ENCODE results near the gene LHX4.

Gene LHX4

DNA sequence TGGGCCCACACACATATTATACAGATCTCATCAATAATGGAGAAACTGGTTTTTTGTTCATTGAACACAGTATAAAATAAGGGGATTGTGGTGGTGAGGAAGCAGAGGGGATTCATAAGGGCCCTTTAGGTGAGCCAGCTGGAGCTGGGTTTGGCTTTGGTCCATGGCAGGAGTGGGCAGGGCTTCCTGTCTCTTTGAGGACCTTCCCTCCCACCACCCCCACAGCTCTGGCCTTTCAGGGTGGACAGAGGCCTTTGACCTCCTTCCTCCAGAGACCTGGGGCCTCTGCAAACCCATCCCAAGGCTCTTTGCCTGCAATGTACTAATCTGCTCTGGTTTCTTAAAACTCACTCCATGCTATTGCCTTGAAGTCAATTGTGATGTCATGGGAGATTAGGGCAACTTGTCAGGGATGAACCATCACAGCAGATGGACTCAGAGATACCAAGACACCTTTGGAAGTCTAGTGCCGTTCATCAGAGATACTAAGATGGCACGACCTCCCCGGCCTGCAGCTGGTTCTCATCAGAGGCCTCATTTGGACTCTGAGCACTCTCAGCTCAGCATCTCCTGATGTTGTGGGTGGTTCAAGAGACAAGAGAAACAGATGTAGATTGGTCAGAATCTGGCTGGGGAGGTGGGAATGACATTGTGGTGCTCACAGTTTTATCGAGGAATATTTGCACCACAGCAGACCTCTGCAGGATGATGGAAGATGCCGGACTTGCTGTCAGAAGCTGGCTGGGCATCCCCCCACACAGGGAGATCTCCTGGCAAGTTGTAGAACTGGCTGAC, 37.9 kb downstream of the LHX4 start:
- Histone ChIP-seq H3K27me3 (replicated peaks in 2 of 5; ENCODE audit: control insufficient read depth in 4 of 5, insufficient read depth in 5 of 5, low read length in 4 of 5) (peaks cover 0 to 2% (median 0%) of the 10 kb centered on the region in 5 experiments), H3K36me3 (ENCODE audit: control insufficient read depth in 4 of 4, insufficient read depth in 4 of 4, low read length in 3 of 4) (peaks cover 0 to under 1% (median under 1%) of the 10 kb centered on the region in 4 experiments), H3K4me1 (ENCODE audit: control extremely low read depth in 1 of 4, control insufficient read depth in 4 of 4, insufficient read depth in 4 of 4, low read length in 3 of 4) (no peaks in the 10 kb centered on the region), H3K27ac (ENCODE audit: insufficient read depth in 1 of 2, low read depth in 1 of 2, low read length in 2 of 2, poor library complexity in 1 of 2, severe bottlenecking in 2 of 2) (no peak overlapping the region), H3K4me3 (ENCODE audit: control insufficient read depth in 1 of 7, extremely low read depth in 1 of 7, insufficient read depth in 4 of 7, low read depth in 2 of 7, low read length in 6 of 7) (no peak overlapping the region), H3K9me3 (ENCODE audit: control extremely low read depth in 1 of 5, control insufficient read depth in 4 of 5, insufficient read depth in 2 of 5, low read depth in 1 of 5, low read length in 4 of 5) (no peaks in the 10 kb centered on the region)
- CTCF ChIA-PET: interaction anchor here (0.9 to 1.1 kb wide), 2 partner anchors 96 to 162 kb away, joined by 3 read pairs; no protein-coding TSS in a partner anchor
- POLR2A ChIA-PET: no interaction called here
- DNase-seq: no peak
- 86% methylated on average over 5 of the region's 5 CpGs for WGBS (ENCODE audit: insufficient coverage)

DNA sequence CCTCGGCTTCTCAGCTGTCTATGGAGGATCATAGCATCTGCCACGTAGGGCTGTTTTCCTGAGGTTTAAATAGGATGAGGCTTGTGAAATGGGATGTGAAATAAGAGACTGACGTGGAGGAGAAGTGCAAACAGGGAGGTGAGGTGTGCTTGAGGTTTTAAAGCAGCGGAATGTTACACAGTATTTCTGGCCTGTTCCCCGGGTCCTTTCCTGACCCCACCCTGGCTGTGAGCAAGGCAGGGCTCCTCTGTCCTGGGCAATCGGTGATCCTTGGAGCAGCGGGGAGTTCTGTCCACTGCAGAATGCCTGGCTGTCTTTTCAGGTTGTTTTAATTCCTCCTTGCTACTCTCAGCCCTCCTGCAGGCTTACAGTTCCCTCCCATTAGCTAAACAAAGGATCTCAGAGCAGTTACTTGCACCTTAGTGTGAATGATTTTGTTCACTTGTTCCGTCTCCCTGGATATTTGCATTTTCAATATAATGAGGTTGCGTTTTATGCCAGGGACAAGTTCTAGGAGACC, 38.6 kb downstream of the LHX4 start:
- Histone ChIP-seq H3K27ac (ENCODE audit: insufficient read depth in 1 of 2, low read depth in 1 of 2, low read length in 2 of 2, poor library complexity in 1 of 2, severe bottlenecking in 2 of 2) (no peak overlapping the region), H3K9me3 (ENCODE audit: control extremely low read depth in 1 of 5, control insufficient read depth in 4 of 5, insufficient read depth in 2 of 5, low read depth in 1 of 5, low read length in 4 of 5) (no peaks in the 10 kb centered on the region), H3K4me3 (ENCODE audit: control insufficient read depth in 1 of 7, extremely low read depth in 1 of 7, insufficient read depth in 4 of 7, low read depth in 2 of 7, low read length in 6 of 7) (no peak overlapping the region), H3K27me3 (replicated peaks in 2 of 5; ENCODE audit: control insufficient read depth in 4 of 5, insufficient read depth in 5 of 5, low read length in 4 of 5) (peaks cover 0 to 1% (median 0%) of the 10 kb centered on the region in 5 experiments), H3K36me3 (ENCODE audit: control insufficient read depth in 4 of 4, insufficient read depth in 4 of 4, low read length in 3 of 4) (peaks cover 0 to 6% (median 2%) of the 10 kb centered on the region in 4 experiments), H3K4me1 (ENCODE audit: control extremely low read depth in 1 of 4, control insufficient read depth in 4 of 4, insufficient read depth in 4 of 4, low read length in 3 of 4) (no peaks in the 10 kb centered on the region)
- POLR2A ChIA-PET: no interaction called here
- WGBS (ENCODE audit: insufficient coverage): 87% methylated on average over 7 of the region's 9 CpGs
- DNase-seq: no peak
- CTCF ChIA-PET: no interaction called here

DNA sequence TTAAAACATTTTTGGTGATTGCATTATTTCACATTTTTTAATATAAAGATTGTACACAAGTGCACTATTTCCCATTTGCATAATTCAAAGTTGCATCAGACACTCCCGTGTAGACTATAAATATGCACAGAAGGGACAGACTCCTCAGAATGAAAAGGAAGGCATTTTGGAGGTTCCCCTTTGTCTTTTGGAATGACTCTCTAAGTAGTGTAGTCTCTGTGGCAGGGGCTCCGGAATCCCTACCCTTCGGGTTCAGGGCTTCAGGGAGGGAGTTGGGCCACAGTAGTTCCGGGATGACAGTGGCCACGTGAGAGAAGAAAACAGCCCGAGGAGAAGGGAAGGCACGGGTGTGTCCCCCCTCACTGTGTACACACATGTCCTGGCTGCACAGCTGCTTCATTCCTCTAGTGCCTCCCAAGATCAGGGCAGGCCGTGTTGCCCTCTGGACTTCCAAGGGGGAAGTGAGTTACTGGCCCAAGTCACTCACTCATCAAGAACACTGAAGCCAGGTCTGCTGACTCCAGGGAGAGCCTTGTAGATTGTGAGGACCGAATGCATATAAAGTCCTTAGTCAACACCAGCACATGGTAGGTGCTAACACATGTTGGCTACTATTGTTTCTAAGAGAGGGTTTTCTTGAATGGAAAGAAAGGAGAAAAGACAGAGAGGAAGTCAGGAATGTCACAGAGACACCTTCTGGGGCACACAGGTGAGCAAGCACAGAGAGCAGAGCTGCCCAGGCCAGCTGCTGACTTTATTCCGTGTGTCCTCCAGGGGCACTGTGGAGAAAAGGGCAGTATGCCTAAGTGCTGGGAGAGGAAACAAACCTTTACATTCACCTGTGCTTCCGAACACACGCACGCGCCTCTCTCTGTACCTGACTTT, 39.8 kb downstream of the LHX4 start:
- WGBS (ENCODE audit: insufficient coverage): 90% methylated on average over 11 of the region's 14 CpGs
- Histone ChIP-seq H3K36me3 (ENCODE audit: control insufficient read depth in 4 of 4, insufficient read depth in 4 of 4, low read length in 3 of 4) (peaks cover 0 to 19% (median 15%) of the 10 kb centered on the region in 4 experiments), H3K27me3 (replicated peaks in 2 of 5; ENCODE audit: control insufficient read depth in 4 of 5, insufficient read depth in 5 of 5, low read length in 4 of 5) (no peaks in the 10 kb centered on the region), H3K9me3 (ENCODE audit: control extremely low read depth in 1 of 5, control insufficient read depth in 4 of 5, insufficient read depth in 2 of 5, low read depth in 1 of 5, low read length in 4 of 5) (no peaks in the 10 kb centered on the region), H3K27ac (ENCODE audit: insufficient read depth in 1 of 2, low read depth in 1 of 2, low read length in 2 of 2, poor library complexity in 1 of 2, severe bottlenecking in 2 of 2) (no peak overlapping the region), H3K4me1 (ENCODE audit: control extremely low read depth in 1 of 4, control insufficient read depth in 4 of 4, insufficient read depth in 4 of 4, low read length in 3 of 4) (no peaks in the 10 kb centered on the region), H3K4me3 (ENCODE audit: control insufficient read depth in 1 of 7, extremely low read depth in 1 of 7, insufficient read depth in 4 of 7, low read depth in 2 of 7, low read length in 6 of 7) (no peak overlapping the region)
- DNase-seq: no peak
- CTCF ChIA-PET: interaction anchor here (0.7 to 1.6 kb wide), 3 partner anchors 13 to 86 kb away, joined by 3 to 4 read pairs (median 3); no protein-coding TSS in a partner anchor
- POLR2A ChIA-PET: no interaction called here

DNA sequence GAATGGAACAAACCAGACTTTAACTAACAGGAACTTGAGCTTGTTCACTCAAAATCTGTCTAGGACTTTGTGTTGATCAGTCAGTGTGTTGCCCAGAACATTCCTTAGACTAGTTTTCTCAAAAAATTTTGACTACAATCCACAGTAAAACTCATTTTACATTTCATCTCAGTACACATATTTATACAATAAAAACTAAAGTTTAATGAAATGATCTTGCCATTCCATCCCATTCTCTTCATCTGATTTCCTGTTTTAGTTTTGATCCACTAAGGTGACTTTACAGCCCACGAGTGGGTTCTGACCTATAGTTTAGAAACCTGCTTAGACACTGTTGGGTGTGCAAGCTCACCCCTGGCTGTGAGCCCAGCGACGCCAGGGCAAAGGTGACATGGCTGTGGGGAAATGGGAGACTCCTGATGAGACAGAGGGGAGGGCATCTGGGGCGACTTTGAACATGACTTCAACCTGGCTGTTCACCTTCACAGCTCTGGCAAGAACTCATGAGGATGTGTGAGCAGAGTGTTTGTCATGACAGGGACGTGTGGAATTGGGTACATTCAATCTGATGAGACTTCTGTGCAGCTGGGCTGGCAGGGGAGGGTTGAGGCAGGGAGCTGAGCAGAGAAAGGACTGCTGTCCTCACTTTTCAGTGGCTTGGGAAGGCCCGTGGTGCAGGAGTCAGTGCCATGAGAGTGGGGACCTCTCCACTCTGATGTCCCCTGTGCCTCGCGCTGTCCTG, 40.6 kb downstream of the LHX4 start:
- H3K36me3 ChIP-seq (ENCODE audit: control insufficient read depth in 4 of 4, insufficient read depth in 4 of 4, low read length in 3 of 4): peaks cover 0 to 27% (median 21%) of the 10 kb centered on the region in 4 experiments
- H3K4me3 ChIP-seq (ENCODE audit: control insufficient read depth in 1 of 7, extremely low read depth in 1 of 7, insufficient read depth in 4 of 7, low read depth in 2 of 7, low read length in 6 of 7): no peak overlapping the region
- H3K9me3 ChIP-seq (ENCODE audit: control extremely low read depth in 1 of 5, control insufficient read depth in 4 of 5, insufficient read depth in 2 of 5, low read depth in 1 of 5, low read length in 4 of 5): no peaks in the 10 kb centered on the region
- ChIA-PET POLR2A (no interaction called here), CTCF (interaction anchor here (0.7 to 1.6 kb wide), 3 partner anchors 12 to 18 kb away, joined by 3 read pairs; no protein-coding TSS in a partner anchor)
- DNase-seq: no peak
- H3K27ac ChIP-seq (ENCODE audit: insufficient read depth in 1 of 2, low read depth in 1 of 2, low read length in 2 of 2, poor library complexity in 1 of 2, severe bottlenecking in 2 of 2): no peak overlapping the region
- no peaks in the 10 kb centered on the region for H3K27me3 ChIP-seq (replicated peaks in 2 of 5; ENCODE audit: control insufficient read depth in 4 of 5, insufficient read depth in 5 of 5, low read length in 4 of 5)
- WGBS (ENCODE audit: insufficient coverage): 95% methylated on average over 5 of the region's 8 CpGs
- no peaks in the 10 kb centered on the region for H3K4me1 ChIP-seq (ENCODE audit: control extremely low read depth in 1 of 4, control insufficient read depth in 4 of 4, insufficient read depth in 4 of 4, low read length in 3 of 4)

DNA sequence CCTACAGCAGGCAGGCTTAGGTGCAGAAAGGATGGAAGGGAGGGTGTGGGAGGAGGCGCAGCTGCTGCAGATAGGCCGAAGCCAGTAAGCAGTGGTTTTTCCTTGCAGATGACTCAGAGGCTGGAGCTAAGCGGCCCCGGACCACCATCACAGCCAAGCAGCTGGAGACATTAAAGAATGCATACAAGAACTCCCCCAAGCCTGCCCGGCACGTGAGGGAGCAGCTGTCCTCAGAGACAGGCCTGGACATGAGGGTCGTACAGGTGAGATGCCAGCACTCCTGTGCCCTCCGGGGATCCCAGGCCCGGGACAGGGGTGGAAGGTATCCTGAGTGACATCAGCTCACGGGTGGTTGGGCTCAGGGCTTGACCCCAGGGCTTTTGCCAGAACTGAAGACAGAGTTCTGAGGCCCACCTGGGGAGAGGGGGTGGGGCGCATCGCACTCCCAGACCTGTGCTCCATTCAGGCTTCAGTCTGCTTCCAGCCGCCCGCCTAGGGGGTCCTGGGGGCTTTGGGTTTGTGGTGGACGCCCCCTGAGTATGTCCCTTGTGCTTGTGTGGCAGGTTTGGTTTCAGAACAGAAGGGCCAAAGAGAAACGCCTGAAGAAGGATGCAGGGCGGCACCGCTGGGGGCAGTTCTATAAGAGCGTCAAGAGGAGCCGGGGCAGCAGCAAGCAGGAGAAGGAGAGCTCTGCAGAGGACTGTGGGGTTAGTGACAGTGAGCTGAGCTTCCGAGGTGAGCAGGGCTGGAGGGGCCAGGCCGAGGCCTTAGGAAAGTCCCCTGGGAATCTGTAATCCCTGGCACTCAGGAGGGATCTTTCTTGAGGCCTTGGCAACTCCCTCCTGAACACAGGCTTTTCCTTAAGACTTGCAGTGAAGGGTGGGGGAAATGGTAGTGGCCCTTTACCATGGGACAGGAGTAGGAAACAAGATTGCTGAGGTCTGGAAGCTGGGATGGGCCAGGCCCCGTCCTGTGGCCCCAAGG, 41.5 kb downstream of the LHX4 start:
- no peaks in the 10 kb centered on the region for H3K27me3 ChIP-seq (replicated peaks in 2 of 5; ENCODE audit: control insufficient read depth in 4 of 5, insufficient read depth in 5 of 5, low read length in 4 of 5)
- peaks cover 0 to 34% (median 22%) of the 10 kb centered on the region in 4 experiments for H3K36me3 ChIP-seq (ENCODE audit: control insufficient read depth in 4 of 4, insufficient read depth in 4 of 4, low read length in 3 of 4)
- H3K9me3 ChIP-seq (ENCODE audit: control extremely low read depth in 1 of 5, control insufficient read depth in 4 of 5, insufficient read depth in 2 of 5, low read depth in 1 of 5, low read length in 4 of 5): no peaks in the 10 kb centered on the region
- DNase-seq: no peak
- ChIA-PET POLR2A (interaction anchor here (0.5 kb wide), 1 partner anchor 143 kb away, joined by 3 read pairs; no protein-coding TSS in a partner anchor), CTCF (interaction anchor here (0.8 to 1.3 kb wide), 3 partner anchors 10 to 19 kb away, joined by 3 read pairs; no protein-coding TSS in a partner anchor)
- no peak overlapping the region for H3K4me3 ChIP-seq (ENCODE audit: control insufficient read depth in 1 of 7, extremely low read depth in 1 of 7, insufficient read depth in 4 of 7, low read depth in 2 of 7, low read length in 6 of 7)
- no peaks in the 10 kb centered on the region for H3K4me1 ChIP-seq (ENCODE audit: control extremely low read depth in 1 of 4, control insufficient read depth in 4 of 4, insufficient read depth in 4 of 4, low read length in 3 of 4)
- 98% methylated on average over 16 of the region's 23 CpGs for WGBS (ENCODE audit: insufficient coverage)
- H3K27ac ChIP-seq (ENCODE audit: insufficient read depth in 1 of 2, low read depth in 1 of 2, low read length in 2 of 2, poor library complexity in 1 of 2, severe bottlenecking in 2 of 2): no peak overlapping the region

DNA sequence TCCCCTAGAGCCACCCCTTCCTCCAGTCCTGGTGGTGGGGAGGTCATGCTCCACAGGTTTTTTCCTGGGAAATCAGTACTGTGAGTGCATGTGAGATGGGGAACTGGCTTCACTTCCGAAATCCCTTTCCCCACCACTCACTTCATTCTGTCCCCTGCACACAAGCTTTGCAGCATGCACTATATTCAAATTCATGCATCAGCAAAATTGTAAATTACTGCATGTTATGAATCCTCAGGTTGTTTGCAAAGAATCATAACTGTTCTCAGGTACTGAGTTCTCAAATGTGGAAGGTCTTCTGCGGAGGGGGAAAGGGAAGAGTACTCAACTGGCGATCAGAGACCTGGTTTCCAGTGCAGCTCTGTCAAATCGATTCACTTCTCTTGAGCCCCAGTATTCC, 42.3 kb downstream of the LHX4 start:
- Histone ChIP-seq H3K4me3 (ENCODE audit: control insufficient read depth in 1 of 7, extremely low read depth in 1 of 7, insufficient read depth in 4 of 7, low read depth in 2 of 7, low read length in 6 of 7) (no peak overlapping the region), H3K9me3 (ENCODE audit: control extremely low read depth in 1 of 5, control insufficient read depth in 4 of 5, insufficient read depth in 2 of 5, low read depth in 1 of 5, low read length in 4 of 5) (no peaks in the 10 kb centered on the region), H3K4me1 (ENCODE audit: control extremely low read depth in 1 of 4, control insufficient read depth in 4 of 4, insufficient read depth in 4 of 4, low read length in 3 of 4) (no peaks in the 10 kb centered on the region), H3K27ac (ENCODE audit: insufficient read depth in 1 of 2, low read depth in 1 of 2, low read length in 2 of 2, poor library complexity in 1 of 2, severe bottlenecking in 2 of 2) (no peak overlapping the region), H3K27me3 (replicated peaks in 2 of 5; ENCODE audit: control insufficient read depth in 4 of 5, insufficient read depth in 5 of 5, low read length in 4 of 5) (no peaks in the 10 kb centered on the region), H3K36me3 (ENCODE audit: control insufficient read depth in 4 of 4, insufficient read depth in 4 of 4, low read length in 3 of 4) (peaks cover 0 to 42% (median 22%) of the 10 kb centered on the region in 4 experiments)
- ChIA-PET POLR2A (no interaction called here), CTCF (interaction anchor here (0.8 to 1.3 kb wide), 2 partner anchors 9 to 19 kb away, joined by 3 read pairs; no protein-coding TSS in a partner anchor)
- no peak for DNase-seq
- 100% methylated on average over 4 of the region's 4 CpGs for WGBS (ENCODE audit: insufficient coverage)

Data from common myeloid progenitor, CD34-positive (primary cell).